ENCODE results near the gene OARD1.
A peak's percentile ranks its signal among the peaks of the same experiment; 100 is the strongest.

The OARD1 gene

GRCh38 chr6:41074692-41075436, 2.7 kb upstream of the OARD1 start:
- DNase-seq = no peak

- DNase-seq = no peak
These were observed 2.0 kb upstream of the OARD1 start for GRCh38 chr6:41073968-41074691.

- peak; percentile 38 to 70 (median 52) for DNase-seq
These were observed 1.2 kb upstream of the OARD1 start for GRCh38 chr6:41073203-41073967.

GRCh38 chr6:41072836-41073202, 663 bp upstream of the OARD1 start, which contains the start of gene NFYA:
NFYA (plus strand) TSS chr6:41072974; CDS start chr6:41079090, 6,116 bp downstream.
- DNase-seq = peak; percentile 100

GRCh38 chr6:41071501-41071922, 644 bp downstream of the OARD1 start:
- no peak for DNase-seq

GRCh38 chr6:41066867-41067304, 5.3 kb downstream of the OARD1 start:
- peak in 3 of 4 experiments; percentile 21 to 46 (median 30) for DNase-seq

GRCh38 chr6:41065550-41066026, 6.6 kb downstream of the OARD1 start:
- DNase-seq = no peak

GRCh38 chr6:41064841-41065240, 7.3 kb downstream of the OARD1 start:
- DNase-seq = no peak

GRCh38 chr6:41063884-41064285, 8.3 kb downstream of the OARD1 start:
- DNase-seq = no peak

- DNase-seq = no peak
These were observed 10.1 kb downstream of the OARD1 start for GRCh38 chr6:41062056-41062455.

GRCh38 chr6:41061196-41061726, 10.9 kb downstream of the OARD1 start:
- no peak for DNase-seq

- DNase-seq = no peak
These were observed 12.6 kb downstream of the OARD1 start for GRCh38 chr6:41059556-41059955.

GRCh38 chr6:41058783-41059181, 13.4 kb downstream of the OARD1 start:
- no peak for DNase-seq

GRCh38 chr6:41056768-41057490, 15.2 kb downstream of the OARD1 start:
- DNase-seq = no peak

- no peak for DNase-seq
These were observed 17.0 kb downstream of the OARD1 start for GRCh38 chr6:41055149-41055548.

GRCh38 chr6:41054511-41054910, 17.6 kb downstream of the OARD1 start:
- no peak for DNase-seq

- no peak for DNase-seq
These were observed 19.1 kb downstream of the OARD1 start, which contains the start of gene APOBEC2 for GRCh38 chr6:41053041-41053440. APOBEC2 (plus strand) TSS chr6:41053202; CDS start chr6:41053348, 146 bp downstream.

GRCh38 chr6:41051873-41052272, 20.3 kb downstream of the OARD1 start:
- no peak for DNase-seq

- no peak for DNase-seq
These were observed 21.6 kb downstream of the OARD1 start for GRCh38 chr6:41050536-41050935.

GRCh38 chr6:41049955-41050354, 22.2 kb downstream of the OARD1 start:
- DNase-seq = no peak

- no peak for DNase-seq
These were observed 22.6 kb downstream of the OARD1 start for GRCh38 chr6:41049521-41049920.

Measured in activated naive CD4-positive, alpha-beta T cell (primary cell).